K562 (cell line): ENCODE data around the gene AHCYL2.

ENCODE experiments used
- CCAR2 ChIP-seq: fragments of 200-400 bp; formaldehyde crosslinking; IDR thresholded peaks from 2 replicates; pipeline ENCODE4 v1.6.1; 2017; ENCODE audit warnings: mild to moderate bottlenecking, low read depth, low read length
- CEBPB ChIP-seq: fragments of 450-650 bp; IDR thresholded peaks from 2 replicates; pipeline ENCODE4 v1.6.1; 2016; ENCODE audit warnings: missing genetic modification characterization, missing compliant biosample characterization
- EP300 ChIP-seq: IDR thresholded peaks from 2 replicates; pipeline ENCODE4 v1.6.1; 2012; ENCODE audit warnings: low read length, improper control_type of control experiment
- HBP1 ChIP-seq: fragments of 450-650 bp; formaldehyde crosslinking; IDR thresholded peaks from 2 replicates; pipeline ENCODE4 v1.4.0; 2022; ENCODE audit warnings: missing genetic modification characterization
- KDM2B ChIP-seq: fragments of 250-450 bp; sonication (Bioruptor Pico); IDR thresholded peaks from 2 replicates; pipeline ENCODE4 v1.8.0; 2021; ENCODE audit warnings: mild to moderate bottlenecking, moderate library complexity
- L3MBTL2 ChIP-seq: fragments of 450-650 bp; IDR thresholded peaks from 2 replicates; pipeline ENCODE4 v1.6.1; 2016; ENCODE audit warnings: mild to moderate bottlenecking, moderate library complexity
- ZBTB1 ChIP-seq: sonication (generic); formaldehyde crosslinking; IDR thresholded peaks from 2 replicates; pipeline ENCODE4 v1.8.1; 2023; ENCODE audit warnings: missing genetic modification reagents, low read depth, mild to moderate bottlenecking, borderline replicate concordance
- TF ChIP-seq, protein P1 (sequence below): sonication (generic); formaldehyde crosslinking; IDR thresholded peaks from 2 replicates; pipeline ENCODE4 v1.8.1; 2023; ENCODE audit warnings: missing genetic modification reagents, mild to moderate bottlenecking, borderline replicate concordance
- TF ChIP-seq, protein P2 (sequence below), 3 experiments: IDR thresholded peaks in 2 of 3; conservative IDR thresholded peaks in 1 of 3; 2 replicates each; pipeline ENCODE4 v1.5.1; 2011 to 2012; ENCODE audit warnings: low read length in 3 of 3, mild to moderate bottlenecking in 3 of 3, control low read depth in 2 of 3, improper control_type of control experiment in 1 of 3, inconsistent platforms in 1 of 3, low read depth in 1 of 3, mixed read lengths in 1 of 3, moderate library complexity in 1 of 3; ENCODE audit not compliant: insufficient read depth in 2 of 3
- TF ChIP-seq, protein P3 (sequence below): sonication (generic); formaldehyde crosslinking; IDR thresholded peaks from 2 replicates; pipeline ENCODE4 v1.8.0; 2022; ENCODE audit warnings: mild to moderate bottlenecking, low read depth, missing genetic modification reagents

GRCh38 chr7:129389829-129390228 lies 165.0 kb downstream of the AHCYL2 start:
- TF ChIP-seq, protein P1, sequence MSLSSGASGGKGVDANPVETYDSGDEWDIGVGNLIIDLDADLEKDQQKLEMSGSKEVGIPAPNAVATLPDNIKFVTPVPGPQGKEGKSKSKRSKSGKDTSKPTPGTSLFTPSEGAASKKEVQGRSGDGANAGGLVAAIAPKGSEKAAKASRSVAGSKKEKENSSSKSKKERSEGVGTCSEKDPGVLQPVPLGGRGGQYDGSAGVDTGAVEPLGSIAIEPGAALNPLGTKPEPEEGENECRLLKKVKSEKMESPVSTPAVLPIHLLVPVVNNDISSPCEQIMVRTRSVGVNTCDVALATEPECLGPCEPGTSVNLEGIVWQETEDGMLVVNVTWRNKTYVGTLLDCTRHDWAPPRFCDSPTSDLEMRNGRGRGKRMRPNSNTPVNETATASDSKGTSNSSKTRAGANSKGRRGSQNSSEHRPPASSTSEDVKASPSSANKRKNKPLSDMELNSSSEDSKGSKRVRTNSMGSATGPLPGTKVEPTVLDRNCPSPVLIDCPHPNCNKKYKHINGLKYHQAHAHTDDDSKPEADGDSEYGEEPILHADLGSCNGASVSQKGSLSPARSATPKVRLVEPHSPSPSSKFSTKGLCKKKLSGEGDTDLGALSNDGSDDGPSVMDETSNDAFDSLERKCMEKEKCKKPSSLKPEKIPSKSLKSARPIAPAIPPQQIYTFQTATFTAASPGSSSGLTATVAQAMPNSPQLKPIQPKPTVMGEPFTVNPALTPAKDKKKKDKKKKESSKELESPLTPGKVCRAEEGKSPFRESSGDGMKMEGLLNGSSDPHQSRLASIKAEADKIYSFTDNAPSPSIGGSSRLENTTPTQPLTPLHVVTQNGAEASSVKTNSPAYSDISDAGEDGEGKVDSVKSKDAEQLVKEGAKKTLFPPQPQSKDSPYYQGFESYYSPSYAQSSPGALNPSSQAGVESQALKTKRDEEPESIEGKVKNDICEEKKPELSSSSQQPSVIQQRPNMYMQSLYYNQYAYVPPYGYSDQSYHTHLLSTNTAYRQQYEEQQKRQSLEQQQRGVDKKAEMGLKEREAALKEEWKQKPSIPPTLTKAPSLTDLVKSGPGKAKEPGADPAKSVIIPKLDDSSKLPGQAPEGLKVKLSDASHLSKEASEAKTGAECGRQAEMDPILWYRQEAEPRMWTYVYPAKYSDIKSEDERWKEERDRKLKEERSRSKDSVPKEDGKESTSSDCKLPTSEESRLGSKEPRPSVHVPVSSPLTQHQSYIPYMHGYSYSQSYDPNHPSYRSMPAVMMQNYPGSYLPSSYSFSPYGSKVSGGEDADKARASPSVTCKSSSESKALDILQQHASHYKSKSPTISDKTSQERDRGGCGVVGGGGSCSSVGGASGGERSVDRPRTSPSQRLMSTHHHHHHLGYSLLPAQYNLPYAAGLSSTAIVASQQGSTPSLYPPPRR (CRISPR knock-in tag): no peak
- no peak for TF ChIP-seq KDM2B (CRISPR knock-in tag)
- TF ChIP-seq, protein P2, sequence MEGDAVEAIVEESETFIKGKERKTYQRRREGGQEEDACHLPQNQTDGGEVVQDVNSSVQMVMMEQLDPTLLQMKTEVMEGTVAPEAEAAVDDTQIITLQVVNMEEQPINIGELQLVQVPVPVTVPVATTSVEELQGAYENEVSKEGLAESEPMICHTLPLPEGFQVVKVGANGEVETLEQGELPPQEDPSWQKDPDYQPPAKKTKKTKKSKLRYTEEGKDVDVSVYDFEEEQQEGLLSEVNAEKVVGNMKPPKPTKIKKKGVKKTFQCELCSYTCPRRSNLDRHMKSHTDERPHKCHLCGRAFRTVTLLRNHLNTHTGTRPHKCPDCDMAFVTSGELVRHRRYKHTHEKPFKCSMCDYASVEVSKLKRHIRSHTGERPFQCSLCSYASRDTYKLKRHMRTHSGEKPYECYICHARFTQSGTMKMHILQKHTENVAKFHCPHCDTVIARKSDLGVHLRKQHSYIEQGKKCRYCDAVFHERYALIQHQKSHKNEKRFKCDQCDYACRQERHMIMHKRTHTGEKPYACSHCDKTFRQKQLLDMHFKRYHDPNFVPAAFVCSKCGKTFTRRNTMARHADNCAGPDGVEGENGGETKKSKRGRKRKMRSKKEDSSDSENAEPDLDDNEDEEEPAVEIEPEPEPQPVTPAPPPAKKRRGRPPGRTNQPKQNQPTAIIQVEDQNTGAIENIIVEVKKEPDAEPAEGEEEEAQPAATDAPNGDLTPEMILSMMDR (IDR thresholded peaks at IDR 0.05 in 2 of 3, conservative IDR thresholded peaks at IDR 0.05 in 1 of 3; ENCODE audit: insufficient read depth in 2 of 3, low read depth in 1 of 3, low read length in 3 of 3): peak in 2 of 3 experiments; percentile 18 to 22; a peak in 2 of 6 replicates
- TF ChIP-seq, protein P3, sequence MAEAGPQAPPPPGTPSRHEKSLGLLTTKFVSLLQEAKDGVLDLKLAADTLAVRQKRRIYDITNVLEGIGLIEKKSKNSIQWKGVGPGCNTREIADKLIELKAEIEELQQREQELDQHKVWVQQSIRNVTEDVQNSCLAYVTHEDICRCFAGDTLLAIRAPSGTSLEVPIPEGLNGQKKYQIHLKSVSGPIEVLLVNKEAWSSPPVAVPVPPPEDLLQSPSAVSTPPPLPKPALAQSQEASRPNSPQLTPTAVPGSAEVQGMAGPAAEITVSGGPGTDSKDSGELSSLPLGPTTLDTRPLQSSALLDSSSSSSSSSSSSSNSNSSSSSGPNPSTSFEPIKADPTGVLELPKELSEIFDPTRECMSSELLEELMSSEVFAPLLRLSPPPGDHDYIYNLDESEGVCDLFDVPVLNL (CRISPR knock-in tag): no peak
- no peak for TF ChIP-seq EP300
- TF ChIP-seq CCAR2: no peak
- no peak for TF ChIP-seq L3MBTL2
- no peak for TF ChIP-seq ZBTB1 (CRISPR knock-in tag)
- no peak for TF ChIP-seq HBP1
- TF ChIP-seq CEBPB (tag): no peak
